ENCODE data around the gene KASH5.

DNA sequence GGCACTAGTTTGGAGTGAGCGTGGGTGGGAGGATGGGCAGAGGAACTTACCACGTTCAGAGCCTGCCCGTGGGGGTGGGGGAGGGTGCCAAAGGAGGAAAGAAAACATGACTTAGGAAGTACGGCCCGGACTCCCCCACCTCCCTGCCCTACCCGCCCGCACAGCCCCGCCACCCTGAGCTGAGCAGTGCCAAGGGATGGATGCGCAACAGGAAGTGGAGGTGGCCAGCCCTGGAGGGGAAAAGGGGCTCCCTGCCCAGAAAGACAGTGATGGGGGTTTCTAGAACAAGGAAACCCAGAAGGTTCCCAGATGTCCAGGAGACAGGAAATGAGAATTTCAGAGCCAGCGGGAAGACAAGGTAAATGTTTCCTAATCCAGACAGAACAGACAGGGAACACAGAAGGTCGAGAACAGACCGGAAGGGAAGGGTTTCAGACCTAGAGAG is 32.1 kb upstream of the KASH5 start:
- TF ChIP-seq, protein P1, sequence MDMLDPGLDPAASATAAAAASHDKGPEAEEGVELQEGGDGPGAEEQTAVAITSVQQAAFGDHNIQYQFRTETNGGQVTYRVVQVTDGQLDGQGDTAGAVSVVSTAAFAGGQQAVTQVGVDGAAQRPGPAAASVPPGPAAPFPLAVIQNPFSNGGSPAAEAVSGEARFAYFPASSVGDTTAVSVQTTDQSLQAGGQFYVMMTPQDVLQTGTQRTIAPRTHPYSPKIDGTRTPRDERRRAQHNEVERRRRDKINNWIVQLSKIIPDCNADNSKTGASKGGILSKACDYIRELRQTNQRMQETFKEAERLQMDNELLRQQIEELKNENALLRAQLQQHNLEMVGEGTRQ (CRISPR knock-in tag; IDR thresholded peaks at IDR 0.05) = no peak
- TF ChIP-seq CTCF (IDR thresholded peaks at IDR 0.05) (no peak), SP1 (CRISPR knock-in tag; conservative IDR thresholded peaks at IDR 0.05) (no peak), TEAD1 (CRISPR knock-in tag; IDR thresholded peaks at IDR 0.05) (no peak), FOXK1 (CRISPR knock-in tag; IDR thresholded peaks at IDR 0.05) (no peak), TP53 (CRISPR knock-in tag; IDR thresholded peaks at IDR 0.05) (no peak)
